Prostate gland (tissue), 2 donors: ENCODE results near the gene LRRC4B. TPM values are rescaled to one million over a fixed set of nuclear protein-coding genes. Genes with fewer than 3 reads are reported as not detected.

Experiments used
- DNase-seq: peaks from one replicate; pipeline ENCODE4 v3.0.0-alpha.2; 2019; ENCODE audit warnings: low spot score
- H3K27ac ChIP-seq, 2 donors: fragments of 200-600 bp; sonication (generic); 2 replicates each; pipeline ENCODE4 v1.5.1; 2017 to 2019
- H3K27me3 ChIP-seq: fragments of 200-600 bp; sonication (generic); replicated peaks from 2 replicates; pipeline ENCODE4 v1.5.1; 2019; ENCODE audit not compliant: insufficient read depth
- H3K36me3 ChIP-seq, 2 donors: fragments of 200-600 bp; sonication (generic); 1 replicate in 1 of 2; 2 replicates in 1 of 2; pipeline versions ENCODE4 v1.5.1 to v1.8.1; 2017 to 2019
- H3K4me1 ChIP-seq: fragments of 200-600 bp; sonication (generic); replicated peaks from 2 replicates; pipeline ENCODE4 v1.5.1; 2019
- H3K4me3 ChIP-seq, 2 donors: fragments of 200-600 bp; sonication (generic); 2 replicates each; pipeline ENCODE4 v1.5.1; 2017 to 2019
- H3K9me3 ChIP-seq: fragments of 200-600 bp; sonication (generic); 2 replicates; pipeline ENCODE4 v1.5.1; 2017
- CTCF ChIP-seq, 4 experiments: fragments of 200-600 bp in 2 of 4; fragments of 450-650 bp in 2 of 4; sonication (generic) in 2 of 4; IDR thresholded peaks; 1 replicate in 3 of 4; 2 replicates in 1 of 4; pipeline ENCODE4 v1.5.1; 2016 to 2019; ENCODE audit warnings: antibody characterized with exemption in 4 of 4, mild to moderate bottlenecking in 2 of 4, moderate library complexity in 2 of 4
- POLR2A ChIP-seq: fragments of 450-650 bp; IDR thresholded peaks from one replicate; pipeline ENCODE4 v1.6.1; 2016; ENCODE audit warnings: antibody characterized with exemption, mild to moderate bottlenecking
- POLR2AphosphoS5 ChIP-seq: sonication (generic); formaldehyde crosslinking; IDR thresholded peaks from one replicate; pipeline ENCODE4 v1.6.1; 2017; ENCODE audit warnings: antibody characterized with exemption
- WGBS: methylation state at CpG from one replicate; pipeline ENCODE4 v1.1.5; 2018; 5-methylcytosine and 5-hydroxymethylcytosine counted together
- intact Hi-C: fragments of 100-400 bp; cut with DNase I; formaldehyde crosslinking; loops from one replicate; pipeline ENCODE4 v1.14.2; 2022
- total RNA-seq, 2 donors: library from RNA; depleted of rRNA; stranded (reverse); fragments of >200 nt; gene quantifications; one replicate each; pipeline ENCODE4 v1.1.0, GENCODE V29; 2016

Gene LRRC4B
- total RNA-seq, 2 donors from 2014 or later: 5.6 to 7.9 TPM

GRCh38 chr19:50556282-50557008, 11.8 kb downstream of the LRRC4B start:
- H3K27me3 ChIP-seq: peaks cover 17% of the 10 kb centered on the region
- H3K9me3 ChIP-seq: no peaks in the 10 kb centered on the region
- intact Hi-C loops: no loop called here
- H3K36me3 ChIP-seq: no peaks in the 10 kb centered on the region
- under 1% methylated on average over 33 of the region's 39 CpGs for WGBS
- peak overlapping the region; percentile 14 to 21 for H3K4me3 ChIP-seq
- TF ChIP-seq POLR2A (no peak), POLR2AphosphoS5 (no peak), CTCF (IDR thresholded peaks at IDR 0.05) (peak; percentile 33 to 59 (median 53))
- DNase-seq: peak; percentile 20
- no peaks in the 10 kb centered on the region for H3K4me1 ChIP-seq
- no peak overlapping the region for H3K27ac ChIP-seq

DNA sequence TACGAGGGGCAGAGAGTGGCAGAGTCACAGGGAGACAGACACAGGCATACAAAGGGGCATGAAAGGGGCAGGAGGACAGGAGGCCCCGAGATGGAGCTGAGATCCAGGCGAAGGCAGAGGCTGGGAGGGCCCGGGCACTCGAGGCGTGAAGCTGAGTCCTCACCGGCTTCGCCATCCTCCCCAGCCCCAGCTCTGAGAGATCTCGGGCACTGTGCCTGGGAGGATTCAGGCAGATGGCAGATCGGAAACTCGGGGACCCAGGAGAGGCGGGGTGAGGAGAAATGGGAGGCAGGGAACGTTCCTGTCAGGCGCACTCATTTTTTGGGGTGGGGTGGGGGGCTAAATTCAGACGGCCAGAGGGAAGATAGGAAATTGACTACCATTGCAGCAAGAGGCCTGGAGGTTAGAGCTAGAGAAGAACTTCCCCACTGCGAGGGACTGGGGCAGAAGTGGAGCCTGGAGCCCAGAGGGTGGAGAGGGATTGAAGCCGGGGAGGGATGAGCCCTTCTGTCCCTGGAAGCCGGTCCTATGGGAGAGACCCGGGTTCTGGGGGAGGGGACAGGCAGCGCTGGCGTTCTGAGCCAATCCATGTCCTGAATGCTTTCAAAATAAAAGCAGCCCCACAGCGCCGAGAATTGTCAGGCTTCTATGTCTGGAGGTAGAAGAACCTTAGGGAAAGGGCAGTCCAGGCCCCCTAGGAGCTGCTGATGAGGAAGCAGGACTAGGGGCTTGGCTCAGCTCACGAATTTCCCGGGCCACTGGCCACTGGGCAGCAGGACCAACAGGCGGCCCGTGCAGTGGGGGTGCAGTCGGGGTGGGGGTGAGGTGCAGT, 12.6 kb downstream of the LRRC4B start:
- intact Hi-C loops: no loop called here
- Histone ChIP-seq H3K27me3 (peaks cover 22% of the 10 kb centered on the region), H3K36me3 (no peaks in the 10 kb centered on the region), H3K4me1 (no peaks in the 10 kb centered on the region), H3K9me3 (no peaks in the 10 kb centered on the region), H3K4me3 (peak overlapping the region; percentile 14 to 21), H3K27ac (no peak overlapping the region)
- 32% methylated on average over 28 of the region's 28 CpGs for WGBS
- TF ChIP-seq CTCF (IDR thresholded peaks at IDR 0.05): no peak
- TF ChIP-seq POLR2A: no peak
- TF ChIP-seq POLR2AphosphoS5: no peak
- DNase-seq: no peak

DNA sequence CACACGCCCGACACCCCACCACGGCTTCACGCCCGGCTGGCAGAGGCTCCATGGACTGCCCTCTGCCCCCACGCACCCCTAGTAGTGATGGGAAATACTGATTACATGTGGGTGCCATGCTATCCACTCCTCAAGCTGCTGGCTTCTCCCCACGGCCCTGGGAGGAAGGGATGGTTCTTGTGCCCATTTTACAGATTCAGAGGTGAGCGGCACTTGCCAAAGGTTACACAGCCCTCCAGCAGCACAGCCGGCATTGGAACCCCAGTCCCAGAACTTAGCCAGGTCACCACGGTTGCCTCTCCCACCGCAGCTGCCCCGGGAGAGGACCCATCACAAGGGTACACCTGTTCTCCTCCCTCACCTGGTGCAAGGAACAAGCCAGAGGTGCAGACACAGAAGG, 13.2 kb downstream of the LRRC4B start:
- Histone ChIP-seq H3K27me3 (peaks cover 22% of the 10 kb centered on the region), H3K27ac (no peak overlapping the region), H3K36me3 (no peaks in the 10 kb centered on the region), H3K4me3 (no peak overlapping the region), H3K4me1 (no peaks in the 10 kb centered on the region), H3K9me3 (no peaks in the 10 kb centered on the region)
- intact Hi-C loops: no loop called here
- WGBS: 70% methylated on average over 12 of the region's 12 CpGs
- DNase-seq: no peak
- TF ChIP-seq CTCF (IDR thresholded peaks at IDR 0.05): no peak
- no peak for TF ChIP-seq POLR2A
- TF ChIP-seq POLR2AphosphoS5: no peak

DNA sequence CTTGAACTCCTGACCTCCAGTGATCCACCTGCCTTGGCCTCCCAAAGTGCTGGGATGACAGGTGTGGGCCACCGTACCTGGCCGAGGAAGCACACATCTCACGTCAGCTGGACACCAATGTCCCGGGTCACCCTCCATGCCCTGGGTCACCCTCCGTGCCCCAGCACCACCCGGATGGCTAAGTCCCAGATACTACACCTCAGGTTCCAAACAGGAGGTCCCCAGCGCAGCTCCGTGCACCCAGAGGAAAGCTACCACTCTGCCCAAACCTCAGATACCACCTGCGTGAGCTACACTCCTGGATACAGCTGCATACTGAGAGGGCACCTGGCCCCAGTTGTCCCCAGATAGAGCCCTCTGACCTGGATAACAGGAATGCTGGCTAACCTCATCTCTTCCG, 14.0 kb downstream of the LRRC4B start:
- no peak for DNase-seq
- H3K36me3 ChIP-seq: no peaks in the 10 kb centered on the region
- H3K27me3 ChIP-seq: peaks cover 22% of the 10 kb centered on the region
- H3K4me3 ChIP-seq: no peak overlapping the region
- no peak overlapping the region for H3K27ac ChIP-seq
- H3K9me3 ChIP-seq: no peaks in the 10 kb centered on the region
- 89% methylated on average over 10 of the region's 10 CpGs for WGBS
- intact Hi-C loops: no loop called here
- H3K4me1 ChIP-seq: no peaks in the 10 kb centered on the region
- TF ChIP-seq CTCF (IDR thresholded peaks at IDR 0.05) (no peak), POLR2AphosphoS5 (no peak), POLR2A (no peak)
